Mucosa of descending colon (tissue), 3 donors: ENCODE measurements around the gene ZRANB1. TPM values are rescaled to one million over a fixed set of nuclear protein-coding genes. Genes with fewer than 3 reads are reported as not detected.

Experiments
- ATAC-seq: fragments of 200-7000 bp; cut with Tn5 transposase; one replicate; pipeline ENCODE4 v1.9.1; 2020; ENCODE audit warnings: mild to moderate bottlenecking, moderate library complexity
- DNase-seq, 3 donors: peaks; one replicate each; pipeline ENCODE4 v3.0.0-alpha.2; 2020
- H3K36me3 ChIP-seq: fragments of 200-600 bp; one replicate; pipeline ENCODE4 v1.8.0; 2021; ENCODE audit warnings: low read depth, mild to moderate bottlenecking
- H3K4me1 ChIP-seq: fragments of 200-600 bp; one replicate; pipeline ENCODE4 v1.8.0; 2021; ENCODE audit warnings: low read depth, mild to moderate bottlenecking
- H3K4me3 ChIP-seq: fragments of 200-600 bp; one replicate; pipeline ENCODE4 v1.8.0; 2021; ENCODE audit warnings: mild to moderate bottlenecking
- H3K9me3 ChIP-seq: fragments of 200-600 bp; one replicate; pipeline ENCODE4 v1.8.0; 2021; ENCODE audit warnings: mild to moderate bottlenecking
- CTCF ChIP-seq: fragments of 200-600 bp; IDR thresholded peaks from one replicate; pipeline ENCODE4 v1.8.0; 2022; ENCODE audit warnings: antibody characterized with exemption, mild to moderate bottlenecking
- intact Hi-C, 2 donors: fragments of 100-400 bp; cut with DNase I in 1 of 2; cut with micrococcal nuclease in 1 of 2; formaldehyde crosslinking; loops; one replicate each; pipeline versions ENCODE4 v1.11.0 to v1.11.1; 2022; cut with DNase I, micrococcal nuclease
- total RNA-seq, 3 donors: library from RNA; stranded (reverse); fragmentation: NEBNext Ultra II Directional in 2 of 3; extraction: Animal tissue kit (Norgen Biotek cat#: 25700) in 2 of 3; gene quantifications; one replicate each; pipeline versions ENCODE4 v1.2.1 to v1.2.4, GENCODE V29; 2021 to 2023
- donor health status: DM: no; HTN: no; CAD: no; lungs with moderate emphysema.
- donor health status: DM: no; HTN: no; CAD: no.
- donor health status: DM: no; HTN: yes; CAD: no.

The ZRANB1 gene
- total RNA-seq, 3 donors from 2014 or later = 9.9 to 31.4 (median 13.5) TPM

DNA sequence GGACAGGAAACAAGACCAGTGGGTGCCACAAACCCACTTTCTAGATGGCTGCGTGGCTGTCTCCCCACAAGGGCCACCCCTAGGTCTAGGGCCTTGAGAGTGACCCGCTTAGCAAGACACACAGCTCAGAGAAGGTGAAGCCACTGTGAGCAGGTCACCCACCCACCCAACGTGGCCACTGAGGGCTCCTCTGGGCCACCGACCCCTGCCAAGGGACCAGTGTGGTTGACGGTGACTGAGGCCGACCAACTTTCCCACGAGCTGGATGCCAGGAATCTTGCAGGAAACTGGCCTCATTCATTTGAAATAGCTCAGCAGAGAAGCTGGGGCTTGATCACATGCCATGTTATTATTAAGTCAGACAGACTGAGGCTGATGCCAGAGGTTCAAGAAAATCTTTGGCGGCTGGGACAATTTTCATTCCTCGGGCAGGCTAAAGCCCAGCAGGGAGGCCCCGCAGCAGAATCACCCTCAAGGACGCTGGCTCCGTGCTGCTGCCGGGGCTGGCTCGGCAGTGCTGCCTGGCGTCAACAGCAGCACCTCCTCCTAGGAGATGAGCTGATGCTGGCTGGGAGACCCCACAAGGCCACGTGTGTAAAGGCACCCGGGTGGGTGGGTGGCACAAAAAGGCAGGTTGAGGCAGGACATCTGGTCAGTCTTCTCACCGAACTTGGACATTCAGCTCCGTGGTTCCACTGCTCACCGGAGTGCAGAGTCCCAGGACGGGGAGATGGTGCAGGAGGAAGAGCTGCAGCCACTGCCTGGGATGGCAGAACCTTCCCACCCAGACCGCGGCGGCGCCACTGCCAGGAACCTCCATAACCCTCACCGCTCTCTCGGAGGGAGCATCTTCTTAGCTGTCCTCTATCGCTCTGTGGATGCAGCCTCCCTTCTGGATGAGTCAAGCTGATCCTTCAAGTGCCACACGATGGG is 57.8 kb downstream of the ZRANB1 start:
- ATAC-seq = no peak
- H3K9me3 ChIP-seq = no peaks in the 10 kb centered on the region
- DNase-seq = peak in 2 of 3 donors; percentile 19 to 54
- H3K4me1 ChIP-seq = no peaks in the 10 kb centered on the region
- no peak for TF ChIP-seq CTCF
- no peak overlapping the region for H3K4me3 ChIP-seq
- peaks cover 12% of the 10 kb centered on the region for H3K36me3 ChIP-seq
- intact Hi-C loops = no loop called here

- Histone ChIP-seq H3K4me3 (no peak overlapping the region), H3K9me3 (no peaks in the 10 kb centered on the region), H3K4me1 (no peaks in the 10 kb centered on the region), H3K36me3 (peaks cover 12% of the 10 kb centered on the region)
- TF ChIP-seq CTCF = no peak
- ATAC-seq (no peak), DNase-seq (peak in 1 of 3 donors; percentile 39)
- intact Hi-C loops = no loop called here
These were observed 58.7 kb downstream of the ZRANB1 start for GRCh38 chr10:125000366-125001312.

DNA sequence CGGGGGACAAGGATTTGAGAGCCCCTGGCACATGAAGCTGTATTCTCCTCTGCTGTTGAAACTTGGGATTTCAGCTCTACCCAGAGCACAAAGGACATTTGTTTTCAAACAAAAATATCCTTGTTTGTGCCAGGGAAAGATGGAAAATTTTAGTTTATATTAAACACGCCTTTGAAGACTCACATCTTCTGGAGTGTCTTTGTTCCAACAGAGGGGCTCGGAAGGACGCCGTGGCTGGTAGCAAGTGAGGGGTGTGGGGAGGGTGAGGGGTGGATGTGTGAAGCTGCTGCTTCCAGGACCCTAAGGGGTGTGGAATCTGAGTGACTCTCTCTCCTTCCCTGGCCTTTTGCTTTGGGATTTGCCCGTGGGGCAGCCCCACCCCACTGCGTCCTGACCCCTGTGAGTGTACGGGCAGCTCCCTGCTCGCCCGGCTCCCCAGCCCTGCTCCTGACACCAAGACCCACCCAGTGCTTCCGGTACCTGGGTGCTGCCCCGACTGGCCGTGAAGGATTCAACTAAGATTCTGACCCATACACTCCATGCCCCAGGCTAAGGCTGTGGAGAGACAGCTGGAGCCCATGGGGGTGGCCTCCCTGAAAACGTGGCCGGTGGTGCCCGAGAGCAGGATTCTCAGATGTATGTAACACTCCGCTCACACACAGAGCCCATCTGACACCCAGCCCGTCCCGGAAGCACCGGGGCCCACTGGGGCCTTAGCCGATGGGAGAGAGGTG is 59.6 kb downstream of the ZRANB1 start:
- no peak for TF ChIP-seq CTCF
- Histone ChIP-seq H3K4me1 (no peaks in the 10 kb centered on the region), H3K4me3 (no peak overlapping the region), H3K9me3 (no peaks in the 10 kb centered on the region), H3K36me3 (peaks cover 11% of the 10 kb centered on the region)
- ATAC-seq (no peak), DNase-seq (peak in 1 of 3 donors; percentile 37)
- intact Hi-C loops = no loop called here

DNA sequence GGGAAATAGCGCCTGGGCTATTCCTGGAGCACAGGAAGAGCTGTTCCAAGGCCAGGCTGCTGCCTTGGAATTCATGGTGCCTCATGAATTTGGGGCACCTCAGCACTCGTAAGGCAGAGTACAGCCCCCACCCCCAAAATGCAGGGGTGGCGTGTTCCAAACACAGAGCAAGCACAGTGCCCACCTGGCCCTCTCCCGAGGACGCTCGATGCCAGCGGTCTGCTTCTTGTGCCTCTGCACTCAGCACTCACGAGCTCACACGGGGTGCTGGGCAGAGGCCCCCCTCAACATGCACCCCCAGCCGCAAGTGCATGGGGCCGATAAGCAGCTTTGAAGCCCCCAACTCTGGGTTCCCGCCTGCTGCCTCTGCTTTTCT is 60.1 kb downstream of the ZRANB1 start:
- peak in 1 of 3 donors; percentile 33 for DNase-seq
- no peaks in the 10 kb centered on the region for H3K9me3 ChIP-seq
- H3K4me3 ChIP-seq = no peak overlapping the region
- H3K4me1 ChIP-seq = no peaks in the 10 kb centered on the region
- peaks cover 7% of the 10 kb centered on the region for H3K36me3 ChIP-seq
- no peak for TF ChIP-seq CTCF
- intact Hi-C loops = no loop called here
- ATAC-seq = no peak
